ACC112 (cell line): Measurements from ENCODE around the gene IL17REL.

Experiments
- H2AFZ ChIP-seq: fragments of 200-600 bp; sonication (generic); one replicate; pipeline ENCODE4 v1.6.0; 2017; ENCODE audit warnings: antibody characterized with exemption, low read length; ENCODE audit not compliant: unreplicated experiment
- H3K27ac ChIP-seq: fragments of 200-600 bp; sonication (generic); 2 replicates; pipeline ENCODE4 v1.5.1; 2014; ENCODE audit warnings: low read depth, mild to moderate bottlenecking, antibody characterized with exemption, low read length, moderate library complexity
- H3K27me3 ChIP-seq: fragments of 200-600 bp; sonication (generic); 2 replicates; pipeline ENCODE4 v1.6.1; 2014; ENCODE audit warnings: mild to moderate bottlenecking, antibody characterized with exemption, low read length, moderate library complexity, mixed read lengths; ENCODE audit not compliant: insufficient read depth
- H3K36me3 ChIP-seq: fragments of 200-600 bp; sonication (generic); 2 replicates; pipeline ENCODE4 v1.6.1; 2016; ENCODE audit warnings: mild to moderate bottlenecking, antibody characterized with exemption, low read length, moderate library complexity, mixed read lengths; ENCODE audit not compliant: insufficient read depth
- H3K4me1 ChIP-seq: fragments of 200-600 bp; sonication (generic); one replicate; pipeline ENCODE4 v1.6.1; 2016; ENCODE audit warnings: low read length, mixed read lengths; ENCODE audit not compliant: insufficient read depth, unreplicated experiment, control insufficient read depth
- H3K4me3 ChIP-seq: fragments of 200-600 bp; sonication (generic); 2 replicates; pipeline ENCODE4 v1.5.1; 2014; ENCODE audit warnings: mild to moderate bottlenecking, low read depth, low read length
- H3K79me2 ChIP-seq: fragments of 200-600 bp; sonication (generic); one replicate; pipeline ENCODE4 v1.6.0; 2016; ENCODE audit warnings: low read length; ENCODE audit not compliant: control insufficient read depth, unreplicated experiment, insufficient read depth

The IL17REL gene

DNA sequence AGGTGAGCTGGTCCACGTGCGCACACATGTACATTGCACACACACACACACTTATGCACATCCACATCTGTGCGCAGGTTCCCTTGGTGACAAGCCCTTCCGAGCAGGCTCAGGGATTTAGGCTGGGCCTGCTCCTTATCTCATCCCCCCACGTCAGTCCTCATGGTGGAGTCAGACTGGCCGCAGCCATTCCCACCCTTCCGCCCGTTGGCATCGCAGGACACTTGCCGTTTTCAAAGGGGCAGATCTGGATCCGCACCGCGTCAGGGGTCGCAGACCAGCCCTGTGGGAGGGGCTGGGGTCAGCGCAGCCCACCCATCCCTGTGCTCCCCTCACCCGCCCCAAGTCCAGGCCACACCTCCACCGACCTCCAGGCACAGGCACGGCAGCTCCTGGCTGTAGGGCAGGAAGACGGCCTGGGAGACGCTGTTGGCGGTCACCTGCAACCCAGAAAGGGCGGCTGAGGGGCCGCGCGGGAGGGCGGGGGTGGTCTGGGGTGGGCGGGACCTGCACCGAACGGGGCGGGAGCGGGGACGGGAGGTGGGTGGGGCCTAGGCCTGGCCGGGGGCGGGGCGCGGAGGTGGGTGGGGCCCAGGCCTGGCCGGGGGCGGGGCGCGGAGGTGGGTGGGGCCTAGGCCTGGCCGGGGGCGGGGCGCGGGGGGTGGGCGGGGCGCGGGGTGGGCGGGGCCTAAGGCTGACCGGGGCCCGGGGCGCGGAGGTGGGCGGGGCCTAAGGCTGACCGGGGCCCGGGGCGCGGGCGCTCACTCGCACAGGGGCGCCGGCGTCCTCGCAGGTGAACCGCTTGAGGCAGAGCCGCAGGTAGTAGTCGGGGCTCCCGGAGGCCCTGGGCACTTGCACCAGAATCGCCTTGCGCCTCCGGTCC is 13.3 kb downstream of the IL17REL start:
- no peak overlapping the region for H2AFZ ChIP-seq
- no peaks in the 10 kb centered on the region for H3K4me1 ChIP-seq
- no peak overlapping the region for H3K27ac ChIP-seq
- no peaks in the 10 kb centered on the region for H3K27me3 ChIP-seq
- no peaks in the 10 kb centered on the region for H3K36me3 ChIP-seq
- no peaks in the 10 kb centered on the region for H3K79me2 ChIP-seq
- H3K4me3 ChIP-seq = no peak overlapping the region

DNA sequence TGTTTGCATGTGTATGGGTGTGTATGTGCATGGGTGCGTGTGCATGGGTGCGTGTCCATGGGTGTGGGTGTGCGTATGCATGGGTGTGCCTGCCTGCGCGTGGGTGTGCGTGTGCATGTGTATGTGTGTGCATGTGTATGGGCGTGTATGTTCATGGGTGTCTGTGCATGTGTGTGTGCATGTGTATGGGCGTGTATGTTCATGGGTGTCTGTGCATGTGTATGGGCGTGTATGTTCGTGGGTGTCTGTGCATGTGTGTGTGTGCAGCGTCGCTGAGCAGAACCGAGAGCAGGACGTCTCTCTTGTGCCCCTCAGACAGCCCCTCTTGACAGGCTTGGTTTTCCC is 13.9 kb downstream of the IL17REL start:
- H3K36me3 ChIP-seq = no peaks in the 10 kb centered on the region
- no peaks in the 10 kb centered on the region for H3K4me1 ChIP-seq
- H3K27me3 ChIP-seq = no peaks in the 10 kb centered on the region
- no peaks in the 10 kb centered on the region for H3K79me2 ChIP-seq
- H2AFZ ChIP-seq = no peak overlapping the region
- no peak overlapping the region for H3K4me3 ChIP-seq
- H3K27ac ChIP-seq = no peak overlapping the region

DNA sequence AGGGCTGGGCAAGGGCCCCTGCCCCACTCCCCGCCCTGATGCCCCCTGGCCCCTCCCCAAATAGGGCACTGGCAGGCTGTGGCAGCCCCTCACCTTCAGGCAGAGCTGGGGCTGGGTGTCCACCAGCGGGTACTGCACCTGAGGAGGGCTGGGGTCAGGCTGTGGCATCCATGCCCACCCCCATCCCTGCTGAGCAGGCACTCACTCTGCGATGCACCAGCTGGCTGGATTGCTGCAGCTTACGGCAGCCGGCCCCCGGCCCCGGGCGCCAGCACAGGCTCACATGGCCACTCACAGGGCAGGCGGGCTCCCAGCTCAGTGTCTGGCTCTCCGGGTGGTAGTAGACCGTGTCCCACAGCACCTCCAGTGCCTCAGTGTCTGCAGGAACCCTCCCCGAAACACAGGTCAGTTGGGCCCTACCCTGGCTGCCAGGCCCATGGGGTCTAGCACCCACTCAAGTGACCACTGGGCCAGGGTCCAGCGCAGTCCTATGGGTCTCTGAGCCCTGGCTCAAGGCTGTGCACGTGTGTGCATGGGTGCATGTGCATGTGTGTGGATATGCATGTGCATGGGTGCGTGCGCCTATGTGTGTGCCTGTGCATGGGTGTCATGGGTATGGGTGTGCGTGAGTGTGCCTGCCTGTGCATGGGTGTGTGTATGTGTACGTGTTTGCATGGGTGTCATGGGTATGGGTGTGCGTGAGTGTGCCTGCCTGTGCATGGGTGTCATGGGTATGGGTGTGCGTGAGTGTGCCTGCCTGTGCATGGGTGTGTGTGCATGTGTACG is 14.4 kb downstream of the IL17REL start:
- Histone ChIP-seq H3K27ac (no peak overlapping the region), H3K36me3 (no peaks in the 10 kb centered on the region), H3K4me3 (no peak overlapping the region), H3K79me2 (no peaks in the 10 kb centered on the region), H2AFZ (no peak overlapping the region), H3K4me1 (no peaks in the 10 kb centered on the region), H3K27me3 (no peaks in the 10 kb centered on the region)

DNA sequence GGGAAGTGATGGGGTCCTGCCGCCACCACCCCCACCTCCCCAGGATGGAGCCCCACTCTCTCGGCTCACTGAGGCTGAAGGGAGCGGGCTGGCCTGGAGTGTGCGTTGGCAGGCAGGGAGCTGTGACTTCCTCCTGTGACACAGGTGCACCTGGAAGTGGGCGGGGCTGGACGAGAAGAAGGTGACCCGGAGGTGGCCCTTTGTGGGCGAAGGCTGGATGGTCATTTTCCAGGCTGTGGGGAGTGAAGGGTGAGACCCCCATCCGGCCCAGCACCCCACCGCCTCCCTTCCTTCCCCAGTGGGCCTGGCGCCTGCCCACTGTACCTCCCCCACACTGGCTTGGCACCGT is 15.3 kb downstream of the IL17REL start:
- no peaks in the 10 kb centered on the region for H3K36me3 ChIP-seq
- H3K4me1 ChIP-seq = no peaks in the 10 kb centered on the region
- no peak overlapping the region for H3K27ac ChIP-seq
- no peaks in the 10 kb centered on the region for H3K27me3 ChIP-seq
- H3K79me2 ChIP-seq = no peaks in the 10 kb centered on the region
- H2AFZ ChIP-seq = no peak overlapping the region
- H3K4me3 ChIP-seq = no peak overlapping the region

DNA sequence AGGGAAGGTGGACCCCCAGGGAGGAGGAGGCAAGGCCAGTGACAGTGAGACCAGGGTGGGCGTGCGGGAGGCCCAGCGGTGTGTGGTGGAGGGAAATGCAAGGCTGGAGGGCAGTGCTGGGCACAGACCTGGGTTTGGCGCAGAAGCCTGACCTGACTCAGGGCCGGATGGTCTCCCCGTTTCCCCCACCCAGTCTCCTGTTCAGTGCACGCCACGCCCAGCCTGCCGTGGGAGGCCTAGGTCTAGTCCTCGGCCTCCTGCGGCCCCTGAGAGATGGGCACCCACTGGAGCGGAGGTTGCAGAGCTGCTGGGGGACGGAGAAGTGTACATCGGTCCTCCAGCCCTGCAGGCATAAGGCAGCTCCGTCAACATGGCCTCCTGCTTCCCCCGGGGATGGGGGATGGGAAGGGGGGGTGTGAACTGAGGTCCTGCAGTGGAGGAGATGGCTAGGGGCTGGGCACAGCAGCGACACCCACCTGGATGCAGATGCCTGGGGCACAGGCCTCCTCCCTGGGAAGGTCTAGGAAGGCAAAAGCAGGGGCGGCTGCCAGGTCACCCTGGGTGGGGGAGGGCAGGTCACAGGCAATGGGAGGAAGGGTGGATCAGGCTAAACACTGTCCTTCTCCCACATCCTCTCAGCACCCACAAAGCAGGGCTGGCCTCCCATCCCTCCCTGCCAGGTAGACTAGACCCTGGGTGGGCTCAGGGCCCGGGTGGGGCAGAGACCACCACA is 15.9 kb downstream of the IL17REL start:
- Histone ChIP-seq H3K27me3 (no peaks in the 10 kb centered on the region), H3K79me2 (no peaks in the 10 kb centered on the region), H3K36me3 (no peaks in the 10 kb centered on the region), H2AFZ (no peak overlapping the region), H3K4me1 (no peaks in the 10 kb centered on the region), H3K27ac (no peak overlapping the region), H3K4me3 (no peak overlapping the region)

DNA sequence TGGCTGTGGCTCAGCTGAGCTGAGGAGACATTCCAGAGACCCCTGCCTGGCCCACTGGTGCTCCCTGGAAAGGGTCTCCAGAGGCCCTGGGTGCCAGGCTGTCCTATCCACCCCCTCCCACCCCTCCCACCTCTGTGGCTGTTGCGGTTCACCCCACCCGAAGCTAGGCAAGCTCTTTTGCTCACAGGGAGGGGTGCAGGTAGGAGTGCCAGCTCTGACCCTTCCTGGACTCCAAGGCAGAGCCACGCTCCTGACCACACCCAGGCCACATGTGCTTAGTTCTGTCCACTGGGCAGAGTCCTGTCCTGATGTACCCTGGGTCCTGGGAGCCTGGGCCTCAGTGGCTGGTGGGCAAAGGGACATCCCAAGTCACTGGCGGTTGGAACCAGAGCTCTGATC is 16.4 kb downstream of the IL17REL start:
- Histone ChIP-seq H3K36me3 (no peaks in the 10 kb centered on the region), H2AFZ (no peak overlapping the region), H3K4me1 (no peaks in the 10 kb centered on the region), H3K27me3 (no peaks in the 10 kb centered on the region), H3K79me2 (no peaks in the 10 kb centered on the region), H3K4me3 (no peak overlapping the region), H3K27ac (no peak overlapping the region)

DNA sequence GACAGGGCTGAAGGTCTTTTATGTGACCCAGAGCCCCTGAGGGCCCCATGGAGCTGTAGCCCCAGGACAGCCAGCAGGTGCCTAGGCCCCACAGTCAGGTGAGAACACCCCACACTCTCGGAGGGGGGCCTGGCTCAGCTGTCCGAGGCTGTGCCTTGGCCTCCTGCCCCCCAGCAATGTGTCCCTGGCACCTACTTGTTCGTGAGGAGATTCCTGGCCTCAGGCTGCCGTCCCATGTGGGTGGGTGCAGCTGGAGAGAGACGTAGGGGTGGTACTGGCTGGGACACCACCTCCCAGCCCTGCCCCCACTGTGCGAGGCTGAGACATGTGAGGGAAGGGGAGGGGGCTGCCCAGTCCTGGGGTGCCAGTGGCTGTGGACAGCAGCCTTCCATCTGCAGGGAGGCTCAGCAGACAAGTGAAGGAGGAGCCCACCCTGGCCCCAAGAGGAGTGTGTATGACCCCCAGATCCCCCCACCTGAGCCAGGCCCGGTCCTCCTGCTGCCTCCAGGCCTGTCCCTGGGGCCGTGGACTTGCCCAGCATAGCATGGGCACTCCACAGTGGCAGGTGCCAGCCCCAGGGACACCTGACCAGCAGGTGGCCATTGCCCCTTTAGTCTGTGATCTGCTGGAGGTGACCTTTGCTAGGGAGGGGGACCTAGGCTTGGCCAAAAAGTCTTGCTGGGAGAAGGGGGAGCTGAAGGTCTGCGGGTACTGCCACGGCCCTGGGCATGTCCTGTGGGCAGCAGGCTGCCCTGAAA is 17.0 kb downstream of the IL17REL start:
- Histone ChIP-seq H3K27me3 (no peaks in the 10 kb centered on the region), H3K27ac (no peak overlapping the region), H3K36me3 (no peaks in the 10 kb centered on the region), H3K4me3 (no peak overlapping the region), H3K79me2 (no peaks in the 10 kb centered on the region), H2AFZ (no peak overlapping the region), H3K4me1 (no peaks in the 10 kb centered on the region)

DNA sequence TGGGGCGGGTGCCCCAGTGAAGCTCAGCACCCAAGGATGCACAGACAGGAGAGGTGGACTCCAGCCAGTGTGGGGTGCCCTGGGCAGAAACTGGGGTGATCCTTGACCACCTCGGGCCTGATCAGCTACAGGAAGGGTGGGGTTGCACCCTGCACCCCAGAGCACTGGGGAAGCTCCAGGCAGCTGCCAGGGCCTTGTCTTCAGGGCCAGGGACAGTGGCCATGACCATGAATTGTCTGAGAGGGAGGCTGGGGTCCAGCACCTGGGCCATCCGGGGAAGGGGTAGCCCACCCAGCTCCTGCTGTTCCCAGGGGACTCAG is 17.6 kb downstream of the IL17REL start:
- no peaks in the 10 kb centered on the region for H3K36me3 ChIP-seq
- no peaks in the 10 kb centered on the region for H3K79me2 ChIP-seq
- H3K27ac ChIP-seq = no peak overlapping the region
- H3K4me3 ChIP-seq = no peak overlapping the region
- H2AFZ ChIP-seq = no peak overlapping the region
- H3K27me3 ChIP-seq = no peaks in the 10 kb centered on the region
- no peaks in the 10 kb centered on the region for H3K4me1 ChIP-seq

DNA sequence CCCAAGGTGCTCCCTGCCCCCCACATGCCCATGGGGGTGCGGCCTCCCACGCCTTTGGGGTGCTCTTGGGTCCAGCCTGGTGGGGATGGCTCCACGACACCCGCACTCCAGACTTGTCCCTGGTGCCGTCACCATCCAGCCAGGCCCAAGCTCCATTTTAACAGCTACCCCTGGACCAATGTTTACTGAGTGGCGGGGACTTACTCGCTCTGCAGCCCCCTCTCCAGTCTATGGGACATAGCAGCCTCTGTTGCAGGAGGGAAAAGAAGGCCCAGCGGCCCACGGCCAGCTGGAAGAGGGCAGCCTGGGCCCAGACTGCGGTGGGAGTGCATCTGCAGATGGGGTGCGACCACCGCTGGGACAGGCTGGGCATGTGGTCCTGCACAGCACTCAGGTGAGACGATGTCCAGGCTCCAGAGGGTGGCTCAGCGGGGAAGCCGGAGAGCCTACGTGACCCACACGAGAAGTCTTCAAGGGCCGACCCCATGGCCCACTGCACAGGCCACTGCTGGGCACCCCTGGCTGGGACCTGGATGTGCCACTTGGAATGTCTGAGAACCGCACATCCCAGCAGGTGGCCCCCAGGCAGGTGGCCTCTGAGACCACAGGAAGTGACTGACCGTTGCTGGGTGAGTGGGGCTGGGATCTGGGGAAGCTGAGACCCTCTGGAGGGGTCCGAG is 18.1 kb downstream of the IL17REL start:
- Histone ChIP-seq H3K27ac (no peak overlapping the region), H3K79me2 (no peaks in the 10 kb centered on the region), H3K4me3 (no peak overlapping the region), H2AFZ (no peak overlapping the region), H3K27me3 (no peaks in the 10 kb centered on the region), H3K36me3 (no peaks in the 10 kb centered on the region), H3K4me1 (no peaks in the 10 kb centered on the region)
